Measurements from ENCODE around the gene NEDD8.

- TF ChIP-seq CTCF (IDR thresholded peaks at IDR 0.05): no peak
- TF ChIP-seq POLR2A (IDR thresholded peaks at IDR 0.05): no peak
Observed at GRCh38 chr14:24182110-24182882, 49.9 kb downstream of the NEDD8 start.
